Lung (tissue), 12 donors: Measurements from ENCODE around the gene ALOX15B. TPM values are rescaled to one million over a fixed set of nuclear protein-coding genes. Genes with fewer than 3 reads are reported as not detected.

Experiments used
- ATAC-seq: fragments of 200-7000 bp; cut with Tn5 transposase; one replicate; pipeline ENCODE4 v1.9.1; 2020; ENCODE audit warnings: moderate number of reproducible peaks; ENCODE audit not compliant: insufficient read depth, low FRiP score
- DNase-seq, 3 donors: peaks; one replicate each; pipeline ENCODE4 v3.0.0-alpha.2; 2013 to 2017
- H3K27ac ChIP-seq, 2 donors: one replicate each; pipeline ENCODE4 v1.5.1; 2013; ENCODE audit warnings: mild to moderate bottlenecking in 2 of 2, moderate library complexity in 2 of 2, control low read depth in 1 of 2, inconsistent platforms in 1 of 2, low read depth in 1 of 2, low read length in 1 of 2
- H3K27me3 ChIP-seq, 3 donors: one replicate each; pipeline ENCODE4 v1.5.1; 2013; ENCODE audit warnings: low read length in 2 of 3; ENCODE audit not compliant: control insufficient read depth in 3 of 3, insufficient read depth in 3 of 3
- H3K36me3 ChIP-seq, 4 donors: one replicate each; pipeline ENCODE4 v1.5.1; 2013; ENCODE audit warnings: low read length in 4 of 4, mild to moderate bottlenecking in 1 of 4, moderate library complexity in 1 of 4; ENCODE audit not compliant: control insufficient read depth in 4 of 4, insufficient read depth in 4 of 4
- H3K4me1 ChIP-seq, 5 donors: one replicate each; pipeline ENCODE4 v1.5.1; 2013; ENCODE audit warnings: low read length in 5 of 5, mild to moderate bottlenecking in 2 of 5, moderate library complexity in 1 of 5; ENCODE audit not compliant: control insufficient read depth in 5 of 5, insufficient read depth in 5 of 5
- H3K4me3 ChIP-seq: one replicate; pipeline ENCODE4 v1.5.1; 2013; ENCODE audit warnings: mild to moderate bottlenecking, control low read depth, moderate library complexity
- H3K9ac ChIP-seq, 2 donors: one replicate each; pipeline ENCODE4 v1.5.1; 2013; ENCODE audit warnings: low read length in 2 of 2, control low read depth in 1 of 2; ENCODE audit not compliant: insufficient read depth in 1 of 2
- H3K9me3 ChIP-seq, 4 donors: one replicate each; pipeline ENCODE4 v1.5.1; 2013; ENCODE audit warnings: low read length in 3 of 4, mild to moderate bottlenecking in 1 of 4, moderate library complexity in 1 of 4; ENCODE audit not compliant: control insufficient read depth in 4 of 4, insufficient read depth in 3 of 4
- WGBS, 2 donors: extraction: QIAGEN DNeasy Blood & Tissue Kit; methylation state at CpG; one replicate each; pipeline ENCODE4 v1.1.7; 2013; 5-methylcytosine and 5-hydroxymethylcytosine counted together
- polyA plus RNA-seq, 2 donors: library from polyadenylated mRNA; stranded (reverse); fragments of 200-250 nt; gene quantifications; one replicate each; pipeline ENCODE4 v1.2.1, GENCODE V29; 2013
- total RNA-seq, 2 donors: library from RNA; depleted of rRNA in 1 of 2; stranded (reverse); fragments of >200 nt in 1 of 2; gene quantifications; one replicate each; pipeline ENCODE4 v1.2.1, GENCODE V29; 2014 to 2021
- TF ChIP-seq, protein P1 (sequence below): IDR thresholded peaks from 2 replicates; pipeline ENCODE4 v1.5.1; 2012; ENCODE audit warnings: mild to moderate bottlenecking; ENCODE audit errors: control extremely low read depth, extremely low read depth
- donor health status: control.
- donor health status: control.
- donor health status: Bipolar disorder and iron deficiency.
- donor health status: healthy.
- donor health status: DM: yes; HTN: yes; CAD: no.

The ALOX15B gene
- total and polyA plus RNA-seq, 4 donors, result 3.4 to 135 (median 73.8) TPM

DNA sequence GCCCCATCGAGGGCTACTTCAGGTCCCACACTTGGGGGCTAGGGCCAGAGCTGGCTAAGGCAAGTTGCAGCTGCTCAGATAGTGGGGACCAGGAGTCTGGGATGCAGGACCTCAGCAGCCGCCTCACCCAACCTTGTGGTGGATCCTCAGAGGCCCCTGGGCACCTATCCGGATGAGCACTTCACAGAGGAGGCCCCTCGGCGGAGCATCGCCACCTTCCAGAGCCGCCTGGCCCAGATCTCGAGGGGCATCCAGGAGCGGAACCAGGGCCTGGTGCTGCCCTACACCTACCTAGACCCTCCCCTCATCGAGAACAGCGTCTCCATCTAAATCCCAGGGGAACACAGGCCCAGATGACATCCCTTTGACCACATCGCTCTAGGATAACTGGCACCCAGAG lies 9.4 kb downstream of the ALOX15B start:
- TF ChIP-seq, protein P1, sequence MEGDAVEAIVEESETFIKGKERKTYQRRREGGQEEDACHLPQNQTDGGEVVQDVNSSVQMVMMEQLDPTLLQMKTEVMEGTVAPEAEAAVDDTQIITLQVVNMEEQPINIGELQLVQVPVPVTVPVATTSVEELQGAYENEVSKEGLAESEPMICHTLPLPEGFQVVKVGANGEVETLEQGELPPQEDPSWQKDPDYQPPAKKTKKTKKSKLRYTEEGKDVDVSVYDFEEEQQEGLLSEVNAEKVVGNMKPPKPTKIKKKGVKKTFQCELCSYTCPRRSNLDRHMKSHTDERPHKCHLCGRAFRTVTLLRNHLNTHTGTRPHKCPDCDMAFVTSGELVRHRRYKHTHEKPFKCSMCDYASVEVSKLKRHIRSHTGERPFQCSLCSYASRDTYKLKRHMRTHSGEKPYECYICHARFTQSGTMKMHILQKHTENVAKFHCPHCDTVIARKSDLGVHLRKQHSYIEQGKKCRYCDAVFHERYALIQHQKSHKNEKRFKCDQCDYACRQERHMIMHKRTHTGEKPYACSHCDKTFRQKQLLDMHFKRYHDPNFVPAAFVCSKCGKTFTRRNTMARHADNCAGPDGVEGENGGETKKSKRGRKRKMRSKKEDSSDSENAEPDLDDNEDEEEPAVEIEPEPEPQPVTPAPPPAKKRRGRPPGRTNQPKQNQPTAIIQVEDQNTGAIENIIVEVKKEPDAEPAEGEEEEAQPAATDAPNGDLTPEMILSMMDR, result no peak
- Histone ChIP-seq H3K4me3 (no peak overlapping the region), H3K27ac (no peak overlapping the region), H3K4me1 (no peaks in the 10 kb centered on the region), H3K36me3 (no peaks in the 10 kb centered on the region), H3K9me3 (no peaks in the 10 kb centered on the region), H3K9ac (no peak overlapping the region), H3K27me3 (no peaks in the 10 kb centered on the region)
- no peak for DNase-seq
- 94 to 99% methylated on average over 12 of the region's 12 CpGs for WGBS, 2 donors
- no peak for ATAC-seq

DNA sequence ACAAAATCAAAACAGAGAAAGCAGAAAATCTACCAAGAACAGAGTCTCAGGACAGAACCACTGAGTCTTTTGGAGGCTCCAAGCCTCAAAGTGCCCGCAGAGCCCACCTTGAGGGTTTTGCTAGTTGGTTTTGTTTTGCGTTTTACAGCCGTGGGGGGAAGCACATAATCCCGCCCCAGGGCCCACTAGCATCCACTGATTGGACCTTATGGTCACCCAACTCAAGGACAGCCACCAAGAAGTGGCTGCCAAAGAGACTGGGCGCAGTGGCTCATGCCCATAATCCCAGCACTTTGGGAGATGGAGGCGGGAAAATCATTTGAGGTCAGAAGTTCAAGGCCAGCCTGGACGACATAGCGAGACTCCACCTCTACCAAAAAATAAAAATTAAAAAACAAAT lies 9.9 kb downstream of the ALOX15B start:
- H3K36me3 ChIP-seq, result no peaks in the 10 kb centered on the region
- 91 to 94% methylated on average over 8 of the region's 8 CpGs for WGBS, 2 donors
- H3K27me3 ChIP-seq, result no peaks in the 10 kb centered on the region
- TF ChIP-seq, protein P1, result no peak
- H3K27ac ChIP-seq, result no peak overlapping the region
- H3K4me1 ChIP-seq, result no peaks in the 10 kb centered on the region
- no peak overlapping the region for H3K4me3 ChIP-seq
- H3K9ac ChIP-seq, result no peak overlapping the region
- no peaks in the 10 kb centered on the region for H3K9me3 ChIP-seq
- ATAC-seq, result no peak
- DNase-seq, result no peak

DNA sequence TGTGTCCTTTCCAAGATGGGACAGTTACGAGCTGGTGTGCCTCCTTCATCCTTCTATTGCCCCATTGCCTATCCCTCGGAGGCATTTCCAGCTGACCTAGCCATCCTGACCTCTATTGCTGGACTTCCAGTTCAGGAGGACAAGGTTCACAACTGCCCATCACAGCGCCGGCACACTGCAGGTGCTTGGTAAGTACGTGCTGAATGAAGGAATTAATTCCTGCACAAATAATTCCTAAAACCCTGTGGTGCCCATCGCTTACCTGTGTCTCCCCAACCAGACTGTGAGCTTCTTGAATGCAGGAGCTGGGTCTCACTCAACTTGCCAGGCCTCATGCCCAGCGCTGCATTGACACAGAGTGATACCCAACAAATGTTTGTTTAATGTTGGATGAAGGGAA lies 13.0 kb downstream of the ALOX15B start:
- Histone ChIP-seq H3K4me3 (no peak overlapping the region), H3K4me1 (peaks cover 0 to 8% (median 2%) of the 10 kb centered on the region in 5 donors), H3K36me3 (no peaks in the 10 kb centered on the region), H3K27ac (no peak overlapping the region), H3K27me3 (no peaks in the 10 kb centered on the region), H3K9ac (no peak overlapping the region), H3K9me3 (no peaks in the 10 kb centered on the region)
- 86 to 95% methylated on average over 7 of the region's 7 CpGs for WGBS, 2 donors
- ATAC-seq (no peak), DNase-seq (no peak)
- TF ChIP-seq, protein P1, result no peak
